Measurements from ENCODE around the gene SPDYA. TPM values are rescaled to one million over a fixed set of nuclear protein-coding genes. Genes with fewer than 3 reads are reported as not detected.

SPDYA gene
- total and polyA plus RNA-seq, 2 of the 13 experiments (the other 11 are each of a cell fraction or from before 2014, with no cell fraction given), result 0.32 to 0.75 TPM

DNA sequence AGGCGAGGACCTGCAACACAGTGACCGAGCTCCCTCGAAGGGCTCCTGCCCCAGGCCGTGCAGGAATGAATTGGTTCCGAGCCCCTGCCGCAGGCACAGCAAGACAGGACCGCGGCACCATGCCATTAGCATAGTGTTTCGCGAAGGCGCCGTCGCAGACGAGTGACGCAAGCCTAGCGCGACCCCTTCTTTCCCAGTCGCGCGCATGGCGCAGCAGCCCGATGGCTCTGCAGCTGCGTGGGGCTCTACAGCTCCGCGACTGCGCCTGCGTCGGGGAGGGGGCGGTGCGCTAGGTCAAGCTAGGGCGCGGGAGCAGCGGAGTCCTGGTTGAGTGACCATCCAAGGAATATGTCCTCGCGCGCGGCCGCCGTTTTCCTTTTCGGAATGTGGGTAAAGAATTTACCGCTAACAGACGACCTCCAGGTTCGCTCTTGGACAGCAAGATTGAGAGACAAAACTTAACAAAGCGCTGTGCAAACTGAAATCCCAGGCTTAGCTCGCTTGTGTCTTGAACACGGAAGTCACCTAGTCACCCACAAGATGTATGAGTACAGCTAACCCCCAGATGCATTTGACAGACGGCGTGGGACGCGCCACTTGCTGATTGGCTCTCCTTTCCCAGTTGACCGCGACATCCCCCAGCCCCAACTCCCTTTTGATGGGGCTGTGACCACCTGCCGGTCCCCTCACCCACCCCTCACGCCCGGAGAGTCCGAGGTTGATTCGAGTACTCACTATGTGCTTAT is 59.7 kb downstream of the SPDYA start, which contains the start of gene TRMT61B (continued):
- TF ChIP-seq NR3C1 (CRISPR knock-in tag; IDR thresholded peaks at IDR 0.05) (no peak), NFKB2 (CRISPR knock-in tag; IDR thresholded peaks at IDR 0.05; ENCODE audit: borderline replicate concordance) (peak; percentile 87; the same call in 1 of the 2 replicates), ZNF737 (CRISPR knock-in tag; IDR thresholded peaks at IDR 0.05; ENCODE audit: borderline replicate concordance) (no peak), IRF2 (CRISPR knock-in tag; IDR thresholded peaks at IDR 0.05) (peak; percentile 99), ZNF768 (CRISPR knock-in tag; IDR thresholded peaks at IDR 0.05) (peak; percentile 88), MIXL1 (CRISPR knock-in tag; IDR thresholded peaks at IDR 0.05) (peak; percentile 93; the same call in 1 of the 2 replicates), SAFB2 (CRISPR knock-in tag; IDR thresholded peaks at IDR 0.05; ENCODE audit: borderline replicate concordance, low read depth) (no peak; the same call in 1 of the 2 replicates), HCFC1 (IDR thresholded peaks at IDR 0.05; ENCODE audit: low read depth, low read length) (peak; percentile 91)
- TF ChIP-seq, protein P1, sequence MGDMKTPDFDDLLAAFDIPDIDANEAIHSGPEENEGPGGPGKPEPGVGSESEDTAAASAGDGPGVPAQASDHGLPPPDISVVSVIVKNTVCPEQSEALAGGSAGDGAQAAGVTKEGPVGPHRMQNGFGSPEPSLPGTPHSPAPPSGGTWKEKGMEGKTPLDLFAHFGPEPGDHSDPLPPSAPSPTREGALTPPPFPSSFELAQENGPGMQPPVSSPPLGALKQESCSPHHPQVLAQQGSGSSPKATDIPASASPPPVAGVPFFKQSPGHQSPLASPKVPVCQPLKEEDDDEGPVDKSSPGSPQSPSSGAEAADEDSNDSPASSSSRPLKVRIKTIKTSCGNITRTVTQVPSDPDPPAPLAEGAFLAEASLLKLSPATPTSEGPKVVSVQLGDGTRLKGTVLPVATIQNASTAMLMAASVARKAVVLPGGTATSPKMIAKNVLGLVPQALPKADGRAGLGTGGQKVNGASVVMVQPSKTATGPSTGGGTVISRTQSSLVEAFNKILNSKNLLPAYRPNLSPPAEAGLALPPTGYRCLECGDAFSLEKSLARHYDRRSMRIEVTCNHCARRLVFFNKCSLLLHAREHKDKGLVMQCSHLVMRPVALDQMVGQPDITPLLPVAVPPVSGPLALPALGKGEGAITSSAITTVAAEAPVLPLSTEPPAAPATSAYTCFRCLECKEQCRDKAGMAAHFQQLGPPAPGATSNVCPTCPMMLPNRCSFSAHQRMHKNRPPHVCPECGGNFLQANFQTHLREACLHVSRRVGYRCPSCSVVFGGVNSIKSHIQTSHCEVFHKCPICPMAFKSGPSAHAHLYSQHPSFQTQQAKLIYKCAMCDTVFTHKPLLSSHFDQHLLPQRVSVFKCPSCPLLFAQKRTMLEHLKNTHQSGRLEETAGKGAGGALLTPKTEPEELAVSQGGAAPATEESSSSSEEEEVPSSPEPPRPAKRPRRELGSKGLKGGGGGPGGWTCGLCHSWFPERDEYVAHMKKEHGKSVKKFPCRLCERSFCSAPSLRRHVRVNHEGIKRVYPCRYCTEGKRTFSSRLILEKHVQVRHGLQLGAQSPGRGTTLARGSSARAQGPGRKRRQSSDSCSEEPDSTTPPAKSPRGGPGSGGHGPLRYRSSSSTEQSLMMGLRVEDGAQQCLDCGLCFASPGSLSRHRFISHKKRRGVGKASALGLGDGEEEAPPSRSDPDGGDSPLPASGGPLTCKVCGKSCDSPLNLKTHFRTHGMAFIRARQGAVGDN (CRISPR knock-in tag; IDR thresholded peaks at IDR 0.05), result peak; percentile 98
- TF ChIP-seq, protein P2, sequence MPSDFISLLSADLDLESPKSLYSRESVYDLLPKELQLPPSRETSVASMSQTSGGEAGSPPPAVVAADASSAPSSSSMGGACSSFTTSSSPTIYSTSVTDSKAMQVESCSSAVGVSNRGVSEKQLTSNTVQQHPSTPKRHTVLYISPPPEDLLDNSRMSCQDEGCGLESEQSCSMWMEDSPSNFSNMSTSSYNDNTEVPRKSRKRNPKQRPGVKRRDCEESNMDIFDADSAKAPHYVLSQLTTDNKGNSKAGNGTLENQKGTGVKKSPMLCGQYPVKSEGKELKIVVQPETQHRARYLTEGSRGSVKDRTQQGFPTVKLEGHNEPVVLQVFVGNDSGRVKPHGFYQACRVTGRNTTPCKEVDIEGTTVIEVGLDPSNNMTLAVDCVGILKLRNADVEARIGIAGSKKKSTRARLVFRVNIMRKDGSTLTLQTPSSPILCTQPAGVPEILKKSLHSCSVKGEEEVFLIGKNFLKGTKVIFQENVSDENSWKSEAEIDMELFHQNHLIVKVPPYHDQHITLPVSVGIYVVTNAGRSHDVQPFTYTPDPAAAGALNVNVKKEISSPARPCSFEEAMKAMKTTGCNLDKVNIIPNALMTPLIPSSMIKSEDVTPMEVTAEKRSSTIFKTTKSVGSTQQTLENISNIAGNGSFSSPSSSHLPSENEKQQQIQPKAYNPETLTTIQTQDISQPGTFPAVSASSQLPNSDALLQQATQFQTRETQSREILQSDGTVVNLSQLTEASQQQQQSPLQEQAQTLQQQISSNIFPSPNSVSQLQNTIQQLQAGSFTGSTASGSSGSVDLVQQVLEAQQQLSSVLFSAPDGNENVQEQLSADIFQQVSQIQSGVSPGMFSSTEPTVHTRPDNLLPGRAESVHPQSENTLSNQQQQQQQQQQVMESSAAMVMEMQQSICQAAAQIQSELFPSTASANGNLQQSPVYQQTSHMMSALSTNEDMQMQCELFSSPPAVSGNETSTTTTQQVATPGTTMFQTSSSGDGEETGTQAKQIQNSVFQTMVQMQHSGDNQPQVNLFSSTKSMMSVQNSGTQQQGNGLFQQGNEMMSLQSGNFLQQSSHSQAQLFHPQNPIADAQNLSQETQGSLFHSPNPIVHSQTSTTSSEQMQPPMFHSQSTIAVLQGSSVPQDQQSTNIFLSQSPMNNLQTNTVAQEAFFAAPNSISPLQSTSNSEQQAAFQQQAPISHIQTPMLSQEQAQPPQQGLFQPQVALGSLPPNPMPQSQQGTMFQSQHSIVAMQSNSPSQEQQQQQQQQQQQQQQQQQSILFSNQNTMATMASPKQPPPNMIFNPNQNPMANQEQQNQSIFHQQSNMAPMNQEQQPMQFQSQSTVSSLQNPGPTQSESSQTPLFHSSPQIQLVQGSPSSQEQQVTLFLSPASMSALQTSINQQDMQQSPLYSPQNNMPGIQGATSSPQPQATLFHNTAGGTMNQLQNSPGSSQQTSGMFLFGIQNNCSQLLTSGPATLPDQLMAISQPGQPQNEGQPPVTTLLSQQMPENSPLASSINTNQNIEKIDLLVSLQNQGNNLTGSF (CRISPR knock-in tag; IDR thresholded peaks at IDR 0.05), result 0 out of 2 replicates have a peak, but pooled peaks have one; percentile 15

Measured in HepG2 (cell line).